Coronary artery (tissue), 2 donors: ENCODE results near the gene ARHGEF3.

Source experiments
- DNase-seq: peaks from one replicate; pipeline ENCODE4 v3.0.0-alpha.2; 2017; ENCODE audit warnings: low spot score
- H3K27ac ChIP-seq, 2 donors: fragments of 200-600 bp; sonication (generic); one replicate each; pipeline ENCODE4 v1.5.1; 2016 to 2019
- H3K4me3 ChIP-seq: fragments of 200-600 bp; sonication (generic); 2 replicates; pipeline ENCODE4 v1.5.1; 2016; ENCODE audit warnings: mild to moderate bottlenecking, moderate library complexity
- CTCF ChIP-seq: fragments of 200-600 bp; sonication (generic); IDR thresholded peaks from one replicate; pipeline ENCODE4 v1.5.1; 2019; ENCODE audit warnings: antibody characterized with exemption

Gene ARHGEF3

DNA sequence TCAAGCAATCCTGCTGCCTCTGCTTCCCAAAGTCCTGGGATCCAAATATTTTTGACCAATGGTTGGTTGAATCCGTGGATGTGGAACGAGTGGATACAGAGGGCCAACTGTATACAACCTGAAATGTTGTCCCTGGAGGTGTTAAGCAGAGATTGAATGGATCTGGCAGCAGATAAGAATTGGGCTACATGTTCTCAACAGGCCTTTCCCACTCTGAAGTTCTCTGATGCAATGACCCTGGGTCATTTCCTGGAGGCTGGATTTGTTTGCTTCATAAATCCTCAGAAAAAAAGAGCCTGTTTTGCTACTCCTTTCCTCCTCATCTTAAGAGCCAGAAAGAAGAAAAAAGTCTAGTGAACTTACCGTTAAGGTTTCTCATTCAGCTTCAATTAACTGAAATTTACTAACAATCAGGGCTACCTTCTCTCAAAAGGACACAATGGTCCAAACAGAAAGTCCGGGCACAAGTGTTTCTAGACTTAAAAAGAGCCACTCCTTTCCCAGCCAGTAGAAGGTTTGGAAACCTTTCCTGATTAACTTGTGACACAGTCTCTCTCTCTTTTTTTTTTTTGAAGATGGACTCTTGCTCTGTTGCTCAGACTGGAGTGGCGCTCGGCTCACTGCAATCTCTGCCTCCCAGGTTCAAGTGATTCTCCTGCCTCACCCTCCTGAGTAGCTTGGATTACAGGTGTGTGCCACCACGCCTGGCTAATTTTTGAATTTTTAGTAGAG lies 6.5 kb downstream of the ARHGEF3 start:
- no peak for DNase-seq
- no peak overlapping the region for H3K27ac ChIP-seq
- H3K4me3 ChIP-seq, result no peak overlapping the region
- TF ChIP-seq CTCF, result no peak

- Histone ChIP-seq H3K4me3 (no peak overlapping the region), H3K27ac (no peak overlapping the region)
- TF ChIP-seq CTCF, result no peak
- no peak for DNase-seq
These were observed 9.6 kb downstream of the ARHGEF3 start for GRCh38 chr3:56792193-56792592.

DNA sequence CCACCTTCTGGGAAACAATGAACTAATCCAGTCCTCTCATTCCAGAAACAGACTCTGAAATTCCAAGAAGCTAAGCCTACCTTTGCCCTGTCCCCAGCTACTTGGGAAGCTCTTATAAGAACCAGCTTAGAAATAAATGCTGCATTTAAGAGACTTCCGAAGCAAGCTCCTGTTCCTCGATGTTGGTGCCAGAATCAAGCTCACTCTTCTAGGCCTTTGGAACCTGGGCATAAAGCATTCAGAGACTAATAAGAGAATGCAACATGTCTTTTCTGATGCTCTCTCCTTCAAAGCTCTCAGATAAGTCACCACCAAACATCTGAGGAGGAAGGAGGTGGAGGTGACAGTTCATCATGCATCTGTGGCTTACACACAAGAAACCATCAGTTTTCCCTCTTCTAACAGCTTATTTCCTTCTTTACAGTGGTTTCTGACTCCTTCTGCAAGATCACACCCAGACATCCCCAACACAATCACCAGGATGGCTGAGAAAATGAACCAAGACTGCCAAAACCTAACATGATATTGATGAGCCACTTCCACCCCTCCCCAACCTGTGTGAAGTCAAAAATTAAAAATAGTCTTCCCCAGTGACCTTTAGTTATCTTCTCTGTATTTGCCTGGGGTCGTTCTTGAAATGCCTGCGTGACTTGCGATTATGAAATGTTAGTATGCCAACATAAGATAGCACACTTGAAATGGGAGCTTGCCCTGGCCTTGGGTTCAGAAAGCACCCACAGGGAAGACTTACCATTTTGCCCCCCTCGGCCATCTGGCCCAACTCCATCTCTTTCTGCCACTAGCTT lies 11.5 kb downstream of the ARHGEF3 start:
- TF ChIP-seq CTCF, result no peak
- no peak for DNase-seq
- Histone ChIP-seq H3K4me3 (no peak overlapping the region), H3K27ac (peak overlapping the region in 1 of 2 donors; percentile 5)

DNA sequence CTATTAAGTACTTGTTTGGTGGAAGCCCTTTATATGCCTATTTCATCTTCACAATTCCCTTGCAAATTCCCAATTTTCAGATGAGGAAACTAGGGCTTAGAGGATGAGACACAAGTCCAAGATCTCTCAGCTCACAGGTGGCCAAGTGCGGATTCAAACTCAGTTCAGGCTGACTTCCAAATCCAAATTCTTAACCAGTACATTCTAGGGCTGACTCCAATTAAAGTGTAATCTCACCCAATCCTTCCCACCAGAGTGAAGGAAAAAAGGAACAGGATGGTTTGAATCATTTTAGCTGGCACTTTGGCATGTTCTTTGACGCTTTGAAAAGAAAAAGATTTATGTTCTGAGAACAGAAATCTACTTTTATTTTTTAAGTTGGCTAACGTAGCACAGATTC lies 12.7 kb downstream of the ARHGEF3 start:
- TF ChIP-seq CTCF, result no peak
- peak overlapping the region in 1 of 2 donors; percentile 43 for H3K27ac ChIP-seq
- H3K4me3 ChIP-seq, result no peak overlapping the region
- DNase-seq, result no peak

- TF ChIP-seq CTCF, result no peak
- Histone ChIP-seq H3K27ac (peak overlapping the region in 1 of 2 donors; percentile 43), H3K4me3 (no peak overlapping the region)
- no peak for DNase-seq
These were observed 13.2 kb downstream of the ARHGEF3 start for GRCh38 chr3:56788521-56788920.

DNA sequence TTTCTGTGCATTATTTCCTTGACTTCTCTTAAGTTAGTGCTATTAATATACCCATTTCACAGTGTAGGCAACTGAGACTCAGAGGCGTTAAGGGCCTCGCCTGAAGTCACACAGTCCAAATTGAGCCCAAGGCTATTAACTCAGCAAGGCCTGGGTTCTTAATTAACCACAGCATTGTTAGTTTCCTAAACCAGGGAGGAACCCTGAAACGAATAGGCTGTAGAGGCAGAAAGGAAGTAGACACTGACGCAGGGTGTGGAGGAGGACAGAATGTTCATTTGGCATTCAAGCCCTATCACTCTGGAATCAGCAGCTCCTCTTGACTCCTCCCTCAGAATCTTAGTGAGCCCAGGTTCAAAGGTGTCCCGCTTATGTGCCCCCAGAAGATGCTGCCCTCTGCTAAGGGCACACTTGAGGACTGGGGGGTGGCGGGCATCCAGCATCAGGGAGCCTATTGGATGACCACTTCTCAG lies 13.9 kb downstream of the ARHGEF3 start:
- TF ChIP-seq CTCF, result no peak
- DNase-seq, result no peak
- Histone ChIP-seq H3K4me3 (no peak overlapping the region), H3K27ac (peak overlapping the region in 1 of 2 donors; percentile 43)
